ENCODE results near the gene PPID.
"Not testable (repeated sequence)": the region's sequence is repeated elsewhere in the genome, so short reads cannot be mapped to it uniquely, and the experiment has no call there.

PPID gene

DNA sequence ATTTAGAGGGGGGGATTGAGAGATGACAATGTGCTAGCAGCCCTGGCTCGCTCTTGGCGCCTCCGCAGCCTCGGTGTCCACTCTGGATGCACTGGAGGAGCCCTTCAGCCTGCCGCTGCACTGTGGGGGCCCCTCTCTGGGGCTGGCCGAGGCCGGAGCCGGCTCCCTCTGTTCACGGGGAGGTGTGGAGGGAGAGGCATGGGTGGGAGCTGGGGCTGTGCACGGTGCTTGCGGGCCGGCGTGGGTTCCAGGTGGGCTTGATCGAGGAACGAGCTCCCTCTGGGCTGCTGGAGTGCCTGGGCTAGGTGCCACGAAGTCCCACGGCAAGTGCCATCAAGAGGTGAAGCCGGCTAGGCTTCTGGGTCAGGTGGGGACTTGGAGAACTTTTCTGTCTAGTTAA, 58.4 kb downstream of the PPID start:
- DNase-seq: no peak

DNA sequence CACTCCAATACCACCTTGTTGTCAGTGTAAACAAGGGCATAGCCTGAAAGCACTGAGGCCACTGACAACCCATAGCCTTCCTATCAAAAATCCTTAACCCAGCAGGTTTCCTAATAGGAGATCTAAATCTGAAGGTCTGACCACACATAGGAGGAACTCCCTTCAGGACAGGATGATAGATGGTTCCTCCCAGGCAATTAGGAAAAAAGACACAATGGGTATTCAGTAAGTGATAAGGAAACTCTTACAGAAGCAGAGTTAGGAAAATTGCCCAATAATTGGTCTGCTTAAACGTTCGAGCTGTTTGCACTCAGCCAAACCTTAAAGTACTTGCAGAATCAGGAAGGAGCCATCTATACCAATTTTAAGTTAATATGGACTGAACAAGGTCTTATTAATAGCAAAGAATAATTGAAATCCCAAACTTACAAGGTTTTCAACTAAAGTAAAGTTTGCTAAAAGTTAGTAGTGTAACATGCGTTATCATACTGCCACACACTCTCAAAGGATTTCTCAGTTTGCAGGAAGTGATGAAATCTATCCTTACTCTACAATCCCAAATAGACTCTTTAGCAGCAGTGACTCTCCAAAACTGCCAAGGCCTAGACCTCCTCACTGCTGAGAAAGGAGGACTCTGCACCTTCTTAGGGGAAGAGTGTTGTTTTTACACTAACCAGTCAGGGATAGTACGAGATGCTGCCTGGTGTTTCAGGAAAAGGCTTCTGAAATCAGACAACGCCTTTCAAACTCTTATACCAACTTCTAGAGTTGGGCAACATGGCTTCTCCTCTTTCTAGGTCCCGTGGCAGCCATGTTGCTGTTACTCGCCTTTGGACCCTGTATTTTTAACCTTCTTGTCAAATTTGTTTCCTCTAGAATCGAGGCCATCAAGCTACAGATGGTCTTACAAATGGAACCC, 59.2 kb downstream of the PPID start:
- not testable (repeated sequence) for DNase-seq

DNA sequence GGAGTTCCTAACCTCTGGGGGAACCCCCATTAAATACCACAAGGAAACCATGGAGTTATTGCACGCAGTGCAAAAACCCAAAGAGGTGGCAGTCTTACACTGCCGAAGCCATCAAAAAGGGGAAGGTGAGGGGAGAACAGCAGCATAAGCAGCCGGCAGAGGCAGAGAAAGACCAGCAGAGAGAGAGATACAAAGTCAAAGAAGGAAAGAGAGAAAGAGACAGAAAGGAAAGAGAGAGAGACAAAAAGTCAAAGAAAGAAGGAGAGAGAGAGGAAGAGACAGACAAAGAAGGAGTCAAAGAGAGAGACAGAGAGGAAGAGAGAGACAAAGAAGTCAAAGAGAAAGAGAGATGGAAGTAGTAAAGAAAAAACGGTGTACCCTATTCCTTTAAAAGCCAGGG, 59.9 kb downstream of the PPID start:
- DNase-seq: not testable (repeated sequence)
